Measurements from ENCODE around the gene IZUMO4. TPM values are rescaled to one million over a fixed set of nuclear protein-coding genes. Genes with fewer than 3 reads are reported as not detected.

The IZUMO4 gene, protein sequence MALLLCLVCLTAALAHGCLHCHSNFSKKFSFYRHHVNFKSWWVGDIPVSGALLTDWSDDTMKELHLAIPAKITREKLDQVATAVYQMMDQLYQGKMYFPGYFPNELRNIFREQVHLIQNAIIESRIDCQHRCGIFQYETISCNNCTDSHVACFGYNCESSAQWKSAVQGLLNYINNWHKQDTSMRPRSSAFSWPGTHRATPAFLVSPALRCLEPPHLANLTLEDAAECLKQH
- 2.8 TPM for polyA plus RNA-seq (2013)

DNA sequence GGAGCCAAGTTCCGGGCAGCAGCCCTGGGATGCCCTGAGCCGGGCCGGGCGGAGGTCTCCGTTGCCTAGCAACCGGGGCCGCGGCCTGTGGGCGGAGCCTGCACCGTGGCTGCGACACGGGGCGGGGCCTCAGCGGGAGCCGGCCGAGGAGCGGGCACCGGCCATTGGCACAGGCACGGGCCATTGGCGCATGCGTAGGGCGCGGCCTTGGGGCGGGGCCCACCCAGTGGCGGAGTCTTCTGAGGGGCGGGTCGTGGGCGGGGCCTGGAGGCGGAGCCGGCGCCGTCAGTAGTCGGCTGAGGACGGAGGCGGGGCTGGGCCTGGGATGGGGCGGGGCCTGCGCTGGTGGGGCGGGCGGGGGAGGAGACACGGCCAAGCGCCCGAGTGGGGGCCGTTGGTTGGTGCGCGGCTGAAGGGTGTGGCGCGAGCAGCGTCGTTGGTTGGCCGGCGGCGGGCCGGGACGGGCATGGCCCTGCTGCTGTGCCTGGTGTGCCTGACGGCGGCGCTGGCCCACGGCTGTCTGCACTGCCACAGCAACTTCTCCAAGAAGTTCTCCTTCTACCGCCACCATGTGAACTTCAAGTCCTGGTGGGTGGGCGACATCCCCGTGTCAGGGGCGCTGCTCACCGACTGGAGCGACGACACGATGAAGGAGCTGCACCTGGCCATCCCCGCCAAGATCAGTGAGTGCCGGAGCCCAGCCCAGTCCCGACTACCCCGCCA, at the start of gene IZUMO4:
IZUMO4 (plus strand) TSS at position 436 of the 723 bp plus-strand sequence; CDS start at position 467, 31 bp downstream.
- POLR2A ChIA-PET, result interaction anchor here (0.6 to 2.3 kb wide), 3 partner anchors 9 to 46 kb away, joined by 3 to 10 read pairs (median 3); no protein-coding TSS in a partner anchor
- 0% methylated on average over 59 of the region's 70 CpGs for WGBS (ENCODE audit: insufficient coverage)
- Histone ChIP-seq H3K4me1 (ENCODE audit: control extremely low read depth in 1 of 4, control insufficient read depth in 4 of 4, insufficient read depth in 4 of 4, low read length in 3 of 4) (peaks cover 11 to 50% (median 47%) of the 10 kb centered on the region in 4 experiments), H3K9me3 (ENCODE audit: control extremely low read depth in 1 of 5, control insufficient read depth in 4 of 5, insufficient read depth in 2 of 5, low read depth in 1 of 5, low read length in 4 of 5) (no peaks in the 10 kb centered on the region), H3K27ac (ENCODE audit: insufficient read depth in 1 of 2, low read depth in 1 of 2, low read length in 2 of 2, poor library complexity in 1 of 2, severe bottlenecking in 2 of 2) (peak within 1 kb of the TSS; percentile 68 to 92), H3K36me3 (ENCODE audit: control insufficient read depth in 4 of 4, insufficient read depth in 4 of 4, low read length in 3 of 4) (peaks cover 2 to 34% (median 22%) of the 10 kb centered on the region in 4 experiments), H3K27me3 (replicated peaks in 2 of 5; ENCODE audit: control insufficient read depth in 4 of 5, insufficient read depth in 5 of 5, low read length in 4 of 5) (no peaks in the 10 kb centered on the region), H3K4me3 (ENCODE audit: control insufficient read depth in 1 of 7, extremely low read depth in 1 of 7, insufficient read depth in 4 of 7, low read depth in 2 of 7, low read length in 6 of 7) (peak within 1 kb of the TSS; percentile 61 to 85 (median 82))
- CTCF ChIA-PET, result interaction anchor here (0.8 to 1.0 kb wide), 3 partner anchors 8 to 41 kb away, joined by 3 read pairs; no protein-coding TSS in a partner anchor
- DNase-seq, result peak; percentile 95 to 98 (median 98)

DNA sequence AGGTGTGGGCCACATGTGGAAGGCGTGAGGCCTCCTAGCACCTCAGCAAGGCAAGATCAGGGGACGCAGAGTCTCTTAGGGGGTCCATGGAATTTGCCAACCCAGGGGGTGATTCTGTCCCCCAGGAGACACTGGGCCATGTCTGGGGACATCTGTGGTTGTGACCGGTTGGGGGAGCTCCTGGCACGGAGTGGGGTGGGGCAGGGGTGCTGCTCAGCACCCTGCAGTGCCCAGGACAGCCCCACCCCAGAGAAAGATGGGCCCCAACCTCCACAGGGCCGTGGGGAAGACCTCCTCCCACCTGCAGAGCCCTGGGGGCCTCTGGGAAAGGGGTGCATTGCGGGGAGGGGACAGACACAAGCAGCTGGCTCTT, 49.7 kb upstream of the IZUMO4 start:
- no peaks in the 10 kb centered on the region for H3K9me3 ChIP-seq (ENCODE audit: control extremely low read depth in 1 of 5, control insufficient read depth in 4 of 5, insufficient read depth in 2 of 5, low read depth in 1 of 5, low read length in 4 of 5)
- H3K4me1 ChIP-seq (ENCODE audit: control extremely low read depth in 1 of 4, control insufficient read depth in 4 of 4, insufficient read depth in 4 of 4, low read length in 3 of 4), result peaks cover 0 to 69% (median 56%) of the 10 kb centered on the region in 4 experiments
- POLR2A ChIA-PET, result interaction anchor here (0.8 kb wide), 1 partner anchor 15 kb away, joined by 3 read pairs; no protein-coding TSS in a partner anchor
- no peak overlapping the region for H3K27ac ChIP-seq (ENCODE audit: insufficient read depth in 1 of 2, low read depth in 1 of 2, low read length in 2 of 2, poor library complexity in 1 of 2, severe bottlenecking in 2 of 2)
- H3K4me3 ChIP-seq (ENCODE audit: control insufficient read depth in 1 of 7, extremely low read depth in 1 of 7, insufficient read depth in 4 of 7, low read depth in 2 of 7, low read length in 6 of 7), result no peak overlapping the region
- no peak for DNase-seq
- H3K27me3 ChIP-seq (replicated peaks in 2 of 5; ENCODE audit: control insufficient read depth in 4 of 5, insufficient read depth in 5 of 5, low read length in 4 of 5), result no peaks in the 10 kb centered on the region
- CTCF ChIA-PET, result interaction anchor here (1.5 to 2.9 kb wide), 2 partner anchors 23 to 27 kb away, joined by 3 to 13 read pairs; no protein-coding TSS in a partner anchor
- 92% methylated on average over 5 of the region's 6 CpGs for WGBS (ENCODE audit: insufficient coverage)
- H3K36me3 ChIP-seq (ENCODE audit: control insufficient read depth in 4 of 4, insufficient read depth in 4 of 4, low read length in 3 of 4), result peaks cover 0 to 64% (median 34%) of the 10 kb centered on the region in 4 experiments

DNA sequence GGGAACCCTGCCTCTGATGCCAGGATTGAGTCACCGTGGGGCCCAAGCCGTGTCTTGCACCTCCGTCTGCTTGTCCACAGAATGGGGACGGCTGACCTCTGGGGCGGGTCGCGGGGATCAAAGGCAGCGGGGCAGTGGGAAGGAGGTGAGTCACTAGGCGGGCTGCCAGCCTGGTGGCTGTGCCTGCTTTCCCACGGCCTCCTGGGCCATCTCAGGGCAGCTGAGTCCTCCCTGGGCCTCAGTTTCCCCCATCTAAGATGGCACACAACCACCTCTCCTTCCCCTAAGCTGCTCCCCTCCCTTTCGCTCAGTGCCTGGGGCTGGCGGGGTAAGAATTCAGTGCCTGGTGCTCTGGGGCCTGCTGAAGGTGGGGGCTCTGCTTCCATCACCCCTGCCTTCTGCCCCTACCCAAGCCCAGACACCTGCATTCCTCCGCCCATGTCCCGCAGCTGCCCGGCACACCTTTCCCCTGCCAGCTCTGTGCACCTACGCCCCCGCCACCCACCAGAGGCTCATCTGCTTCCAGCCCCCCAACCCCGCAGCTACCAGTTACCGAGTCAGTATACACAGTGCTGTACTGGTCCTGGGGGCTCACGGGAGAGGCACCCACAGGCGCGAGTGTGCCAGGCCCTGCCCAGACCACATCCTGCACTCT, 49.1 kb upstream of the IZUMO4 start:
- no peak for DNase-seq
- peak overlapping the region in 2 of 7 experiments; percentile 9 to 32 for H3K4me3 ChIP-seq (ENCODE audit: control insufficient read depth in 1 of 7, extremely low read depth in 1 of 7, insufficient read depth in 4 of 7, low read depth in 2 of 7, low read length in 6 of 7)
- no peaks in the 10 kb centered on the region for H3K9me3 ChIP-seq (ENCODE audit: control extremely low read depth in 1 of 5, control insufficient read depth in 4 of 5, insufficient read depth in 2 of 5, low read depth in 1 of 5, low read length in 4 of 5)
- ChIA-PET POLR2A (no interaction called here), CTCF (interaction anchor here (0.7 to 2.9 kb wide), 3 partner anchors 16 to 28 kb away, joined by 3 to 13 read pairs (median 4); no protein-coding TSS in a partner anchor)
- H3K36me3 ChIP-seq (ENCODE audit: control insufficient read depth in 4 of 4, insufficient read depth in 4 of 4, low read length in 3 of 4), result peaks cover 0 to 60% (median 34%) of the 10 kb centered on the region in 4 experiments
- H3K27ac ChIP-seq (ENCODE audit: insufficient read depth in 1 of 2, low read depth in 1 of 2, low read length in 2 of 2, poor library complexity in 1 of 2, severe bottlenecking in 2 of 2), result no peak overlapping the region
- no peaks in the 10 kb centered on the region for H3K27me3 ChIP-seq (replicated peaks in 2 of 5; ENCODE audit: control insufficient read depth in 4 of 5, insufficient read depth in 5 of 5, low read length in 4 of 5)
- WGBS (ENCODE audit: insufficient coverage), result 86% methylated on average over 20 of the region's 22 CpGs
- peaks cover 0 to 70% (median 57%) of the 10 kb centered on the region in 4 experiments for H3K4me1 ChIP-seq (ENCODE audit: control extremely low read depth in 1 of 4, control insufficient read depth in 4 of 4, insufficient read depth in 4 of 4, low read length in 3 of 4)

DNA sequence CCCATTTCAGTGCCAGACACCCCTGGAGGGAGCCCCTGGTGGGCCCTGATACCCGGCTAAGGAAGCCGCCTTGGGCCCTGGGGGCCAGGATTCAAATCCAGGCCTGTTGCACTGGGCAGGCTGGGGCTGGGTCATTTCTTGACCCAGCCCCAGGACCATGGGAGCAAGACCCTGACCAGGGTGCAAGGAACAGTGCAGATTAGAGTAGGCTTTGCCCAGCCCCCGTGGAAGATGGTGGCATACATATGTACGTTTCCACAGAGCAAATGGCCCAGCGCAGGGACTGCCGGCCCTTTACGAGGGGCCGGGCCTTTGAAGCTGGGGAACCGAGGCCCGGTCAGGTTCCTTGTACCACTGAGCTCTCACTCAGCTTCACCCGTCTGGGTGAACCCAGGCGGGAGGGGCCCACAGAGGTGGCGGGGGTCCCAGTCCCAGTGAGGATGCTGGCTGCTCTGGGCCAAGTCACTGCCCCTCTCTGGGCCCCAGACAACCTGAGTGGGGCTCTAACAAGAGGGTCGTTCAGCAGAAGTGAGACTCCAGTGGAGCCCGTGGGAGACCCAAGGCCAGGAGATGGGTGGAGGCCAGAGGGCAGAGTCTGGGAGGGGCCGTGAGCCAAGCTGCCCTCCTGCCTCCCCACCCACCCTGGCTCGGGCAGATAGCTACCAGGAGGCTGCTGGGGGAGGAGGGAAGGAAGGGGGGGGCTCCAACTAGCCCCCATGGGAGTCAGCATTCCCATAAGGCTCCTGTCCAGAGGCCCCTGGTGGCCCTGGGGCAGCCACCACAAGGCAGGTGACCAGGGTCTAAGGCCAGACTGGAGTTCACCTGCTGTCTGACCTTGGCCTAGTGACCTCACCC, 48.4 kb upstream of the IZUMO4 start:
- ChIA-PET POLR2A (interaction anchor here (0.5 to 0.9 kb wide), 2 partner anchors 59 to 190 kb away, joined by 3 read pairs; no protein-coding TSS in a partner anchor), CTCF (interaction anchor here (0.7 to 2.9 kb wide), 3 partner anchors 16 to 28 kb away, joined by 3 to 13 read pairs (median 4); no protein-coding TSS in a partner anchor)
- Histone ChIP-seq H3K27ac (ENCODE audit: insufficient read depth in 1 of 2, low read depth in 1 of 2, low read length in 2 of 2, poor library complexity in 1 of 2, severe bottlenecking in 2 of 2) (peak overlapping the region in 1 of 2 experiments; percentile 43), H3K36me3 (ENCODE audit: control insufficient read depth in 4 of 4, insufficient read depth in 4 of 4, low read length in 3 of 4) (peaks cover 0 to 52% (median 31%) of the 10 kb centered on the region in 4 experiments), H3K27me3 (replicated peaks in 2 of 5; ENCODE audit: control insufficient read depth in 4 of 5, insufficient read depth in 5 of 5, low read length in 4 of 5) (no peaks in the 10 kb centered on the region), H3K4me1 (ENCODE audit: control extremely low read depth in 1 of 4, control insufficient read depth in 4 of 4, insufficient read depth in 4 of 4, low read length in 3 of 4) (peaks cover 0 to 63% (median 52%) of the 10 kb centered on the region in 4 experiments), H3K4me3 (ENCODE audit: control insufficient read depth in 1 of 7, extremely low read depth in 1 of 7, insufficient read depth in 4 of 7, low read depth in 2 of 7, low read length in 6 of 7) (peak overlapping the region in 3 of 7 experiments; percentile 9 to 94 (median 32)), H3K9me3 (ENCODE audit: control extremely low read depth in 1 of 5, control insufficient read depth in 4 of 5, insufficient read depth in 2 of 5, low read depth in 1 of 5, low read length in 4 of 5) (no peaks in the 10 kb centered on the region)
- no peak for DNase-seq
- WGBS (ENCODE audit: insufficient coverage), result 98% methylated on average over 10 of the region's 17 CpGs

DNA sequence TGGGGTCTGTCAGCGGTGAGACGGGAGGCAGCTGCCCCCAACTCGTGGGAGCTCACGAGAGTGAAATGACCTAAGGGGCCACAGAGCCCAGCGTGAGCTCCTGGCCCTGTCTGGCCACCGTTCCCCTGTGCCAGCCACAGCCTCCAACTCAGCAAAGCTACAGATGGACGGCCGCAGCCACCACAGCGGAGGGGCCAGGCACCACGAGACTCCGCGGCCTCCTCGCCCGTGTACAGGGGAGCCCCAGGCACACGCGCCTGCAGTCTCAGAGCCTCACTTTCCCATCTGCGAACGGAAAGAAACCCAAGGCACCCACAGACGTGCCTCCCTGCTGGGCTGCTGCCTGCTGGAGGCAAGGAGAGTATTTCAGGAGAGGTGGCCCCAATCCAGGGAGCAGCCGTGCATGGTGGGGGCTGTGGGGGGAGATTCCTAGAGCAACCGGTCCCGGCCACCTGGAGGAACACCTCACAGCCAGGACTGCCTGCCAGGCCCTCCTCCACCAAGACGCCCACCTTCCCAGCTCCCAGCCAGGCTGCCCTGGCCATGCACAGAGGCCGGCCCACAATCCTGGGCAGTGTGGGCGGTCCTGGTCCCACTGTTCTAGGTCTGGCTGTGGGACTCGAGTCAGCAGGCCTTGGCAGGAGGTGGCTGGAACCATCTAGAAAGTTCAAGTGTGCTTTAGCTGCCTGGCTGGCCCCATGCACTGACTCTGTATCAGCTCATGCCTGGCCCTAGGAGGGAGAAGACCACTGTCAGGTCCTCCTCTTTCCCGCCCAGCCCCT, 47.6 kb upstream of the IZUMO4 start:
- Histone ChIP-seq H3K27me3 (replicated peaks in 2 of 5; ENCODE audit: control insufficient read depth in 4 of 5, insufficient read depth in 5 of 5, low read length in 4 of 5) (no peaks in the 10 kb centered on the region), H3K36me3 (ENCODE audit: control insufficient read depth in 4 of 4, insufficient read depth in 4 of 4, low read length in 3 of 4) (peaks cover 0 to 49% (median 31%) of the 10 kb centered on the region in 4 experiments), H3K4me3 (ENCODE audit: control insufficient read depth in 1 of 7, extremely low read depth in 1 of 7, insufficient read depth in 4 of 7, low read depth in 2 of 7, low read length in 6 of 7) (peak overlapping the region in 6 of 7 experiments; percentile 58 to 94 (median 83)), H3K9me3 (ENCODE audit: control extremely low read depth in 1 of 5, control insufficient read depth in 4 of 5, insufficient read depth in 2 of 5, low read depth in 1 of 5, low read length in 4 of 5) (no peaks in the 10 kb centered on the region), H3K4me1 (ENCODE audit: control extremely low read depth in 1 of 4, control insufficient read depth in 4 of 4, insufficient read depth in 4 of 4, low read length in 3 of 4) (peaks cover 0 to 57% (median 46%) of the 10 kb centered on the region in 4 experiments), H3K27ac (ENCODE audit: insufficient read depth in 1 of 2, low read depth in 1 of 2, low read length in 2 of 2, poor library complexity in 1 of 2, severe bottlenecking in 2 of 2) (peak overlapping the region; percentile 40 to 81)
- ChIA-PET CTCF (interaction anchor here (1.1 to 2.9 kb wide), 3 partner anchors 8 to 29 kb away, joined by 3 to 13 read pairs (median 4); no protein-coding TSS in a partner anchor), POLR2A (interaction anchor here (0.5 to 1.1 kb wide), 3 partner anchors 33 to 191 kb away, joined by 3 read pairs; partner anchors contain the start of gene BTBD2)
- DNase-seq, result no peak
- WGBS (ENCODE audit: insufficient coverage), result 92% methylated on average over 18 of the region's 27 CpGs

Measured in common myeloid progenitor, CD34-positive (primary cell).